ENCODE measurements around the gene GNAQ.

The GNAQ gene

DNA sequence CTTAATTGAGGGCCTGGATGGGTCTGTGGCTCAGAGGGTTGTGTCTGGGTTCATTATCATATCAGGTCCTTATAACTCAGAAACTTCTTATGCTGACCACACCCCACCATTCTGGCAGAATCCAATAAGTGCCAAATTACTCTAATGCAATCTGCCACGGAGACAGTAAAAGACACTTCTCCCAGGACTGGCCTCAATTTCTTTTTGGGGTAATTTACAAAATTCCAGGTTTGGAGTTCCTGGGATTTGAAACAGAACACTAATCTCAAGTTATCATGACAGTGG, 187.8 kb downstream of the GNAQ start:
- no peak for DNase-seq (ENCODE audit: low read depth)

GRCh38 chr9:77843076-77843870, 188.3 kb downstream of the GNAQ start:
- no peak for DNase-seq (ENCODE audit: low read depth)

DNA sequence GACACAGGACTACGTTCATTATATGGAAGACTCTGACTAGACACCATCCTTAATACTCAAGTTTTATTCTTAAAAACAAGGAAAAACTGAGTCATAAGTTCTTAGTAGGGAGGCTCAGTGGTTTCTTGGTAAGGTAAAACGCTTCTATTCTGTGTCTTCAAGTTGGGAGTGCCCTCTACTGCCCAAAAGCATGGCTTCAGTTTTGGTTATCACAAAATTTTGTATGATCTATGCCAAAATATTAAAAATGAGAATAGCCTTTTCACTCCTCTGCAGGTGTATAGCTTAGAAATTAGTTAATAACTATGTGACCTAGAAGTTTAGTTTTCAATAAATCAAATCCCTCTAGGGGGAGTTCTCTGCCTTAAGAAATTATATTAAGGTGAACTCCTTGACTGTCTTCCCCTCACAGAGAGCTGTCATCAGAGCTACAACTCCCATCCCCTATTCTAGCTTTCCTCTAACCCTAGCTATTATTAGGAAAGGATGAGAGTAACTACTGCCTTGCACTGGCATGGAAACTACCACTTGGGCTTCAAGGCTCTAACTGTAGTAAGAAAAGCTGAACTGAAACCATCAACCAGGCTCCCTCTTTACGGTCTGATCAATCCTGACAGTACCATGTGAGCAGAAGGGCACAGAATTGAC, 189.7 kb downstream of the GNAQ start:
- DNase-seq (ENCODE audit: low read depth) = no peak

GRCh38 chr9:77839459-77840140, 192.0 kb downstream of the GNAQ start:
- peak; percentile 79 for DNase-seq (ENCODE audit: low read depth)

GRCh38 chr9:77838986-77839385, 192.6 kb downstream of the GNAQ start:
- DNase-seq (ENCODE audit: low read depth) = no peak

- no peak for DNase-seq (ENCODE audit: low read depth)
These were observed 196.6 kb downstream of the GNAQ start for GRCh38 chr9:77834898-77835488.

DNA sequence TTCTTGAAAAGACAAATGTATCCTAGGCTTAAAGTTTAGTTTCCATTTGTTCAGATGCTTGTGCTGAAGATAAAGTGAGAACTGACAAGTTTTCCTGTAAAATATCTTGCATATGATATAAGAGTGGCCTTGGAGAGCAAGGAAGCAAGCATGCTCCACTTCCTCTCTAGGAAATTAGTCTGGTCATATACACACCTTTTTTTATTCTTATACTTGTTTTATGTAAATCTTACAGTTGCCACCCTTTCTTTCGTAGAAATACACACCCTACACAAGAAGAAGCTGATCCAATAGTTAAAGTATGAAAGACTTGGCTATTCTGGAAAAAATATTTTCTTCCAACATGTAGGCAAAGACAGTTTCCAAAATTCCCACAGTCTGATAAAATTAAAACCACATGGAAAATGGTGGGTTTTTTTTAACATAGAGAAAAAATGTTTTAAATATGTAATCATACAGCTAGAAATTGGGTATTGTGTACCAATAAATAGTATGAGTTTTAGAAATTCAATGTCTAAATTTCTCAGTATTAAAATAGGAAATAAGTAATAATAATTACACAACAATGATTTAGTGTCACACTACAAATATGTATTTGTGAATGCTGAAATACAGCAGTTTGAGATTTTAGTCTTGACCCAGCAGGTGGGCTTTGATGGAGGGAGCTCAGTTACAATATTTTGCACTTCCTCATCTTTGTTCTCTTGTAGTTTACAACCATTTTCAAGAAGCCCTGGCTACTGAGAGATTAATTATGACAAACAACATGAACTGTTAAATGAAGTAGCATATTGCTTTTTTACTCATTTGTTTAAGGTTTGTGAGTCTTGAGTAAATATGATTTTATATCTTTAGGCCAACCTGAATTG, 197.8 kb downstream of the GNAQ start:
- DNase-seq (ENCODE audit: low read depth) = peak; percentile 34

DNA sequence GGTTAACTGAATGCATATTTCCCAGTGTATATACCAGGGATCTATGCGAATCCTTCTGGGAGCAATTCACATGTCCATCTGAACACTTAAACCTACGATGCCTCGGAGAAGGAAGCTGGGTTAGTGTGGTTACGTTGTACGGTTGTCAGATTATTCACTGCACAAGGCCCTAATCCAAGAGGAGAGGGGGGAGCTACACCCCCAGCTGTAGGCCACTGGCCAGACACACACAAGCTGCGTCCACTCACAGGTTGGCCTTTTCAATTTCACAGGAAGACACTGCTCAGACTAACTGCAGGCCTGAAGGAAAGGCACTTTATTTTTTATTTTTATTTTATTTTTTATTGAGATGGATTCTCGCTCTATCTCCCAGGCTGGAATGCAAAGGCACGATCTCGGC, 199.0 kb downstream of the GNAQ start:
- no peak for DNase-seq (ENCODE audit: low read depth)

DNA sequence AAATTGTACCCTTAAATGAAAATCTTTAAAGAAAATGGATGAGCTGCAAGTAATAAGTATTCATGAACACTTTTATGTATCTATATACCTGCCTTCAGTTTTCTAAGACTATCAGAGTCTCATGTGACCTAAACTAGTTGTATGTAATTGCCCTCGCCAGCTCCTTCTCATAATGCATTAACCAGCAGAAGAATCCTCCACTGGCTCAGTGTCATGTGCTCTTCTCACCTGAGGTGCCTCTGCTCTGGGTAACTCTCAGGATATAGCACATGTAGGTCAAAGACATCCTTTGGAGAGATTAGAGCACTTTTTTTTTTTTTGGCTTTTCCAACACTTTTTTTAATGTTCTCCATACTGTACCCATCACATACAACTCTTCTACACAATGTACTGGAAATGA, 199.8 kb downstream of the GNAQ start:
- no peak for DNase-seq (ENCODE audit: low read depth)

DNA sequence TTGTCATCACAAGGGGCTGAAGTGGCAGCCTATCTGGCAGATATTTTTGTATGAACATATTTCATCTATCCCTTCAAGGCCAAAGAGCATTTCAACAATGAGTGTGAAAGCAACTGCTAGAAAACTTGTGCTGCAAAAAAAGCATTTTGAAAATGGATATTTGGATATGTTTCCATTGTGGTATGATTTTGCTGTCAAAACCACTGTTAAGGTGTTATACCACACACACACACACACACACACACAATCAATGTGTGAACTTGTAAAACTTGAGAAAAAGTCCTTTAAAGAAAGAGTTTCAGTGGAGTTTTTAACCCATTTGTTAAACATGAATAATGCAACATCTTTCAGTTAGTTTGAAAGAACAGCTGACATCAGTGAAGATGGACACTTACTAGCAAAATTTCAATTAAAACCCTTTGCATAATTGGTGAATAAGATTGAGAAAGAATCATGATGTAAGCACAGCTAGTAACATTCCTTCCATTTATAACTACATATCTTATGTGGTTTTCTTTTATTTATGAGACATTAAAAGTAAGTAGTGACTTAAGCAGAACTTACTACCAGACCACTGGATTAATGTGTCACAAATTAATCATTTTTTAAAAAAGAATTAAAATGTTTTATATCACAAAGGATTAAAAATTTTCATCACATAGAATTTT, 200.9 kb downstream of the GNAQ start:
- peak; percentile 50 for DNase-seq (ENCODE audit: low read depth)

DNA sequence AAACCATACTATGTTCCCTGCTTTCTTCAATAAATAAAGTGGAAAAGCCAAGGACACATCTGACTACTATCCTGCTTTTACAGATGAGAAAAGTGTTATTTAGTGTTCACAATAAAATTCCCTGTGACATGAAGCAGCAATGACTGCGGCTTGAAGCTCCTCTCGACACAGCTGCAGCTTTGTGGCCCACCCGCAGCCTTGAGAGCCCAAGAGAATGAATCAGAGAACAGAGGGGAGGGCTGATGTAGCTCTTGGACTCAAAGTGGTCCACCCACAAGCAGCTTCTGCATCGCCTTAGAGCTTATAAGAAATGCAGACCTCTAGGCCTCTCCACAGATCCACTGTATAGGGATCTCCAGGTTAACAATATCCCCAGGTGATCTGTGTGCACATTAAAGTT, 202.2 kb downstream of the GNAQ start:
- DNase-seq (ENCODE audit: low read depth) = no peak

DNA sequence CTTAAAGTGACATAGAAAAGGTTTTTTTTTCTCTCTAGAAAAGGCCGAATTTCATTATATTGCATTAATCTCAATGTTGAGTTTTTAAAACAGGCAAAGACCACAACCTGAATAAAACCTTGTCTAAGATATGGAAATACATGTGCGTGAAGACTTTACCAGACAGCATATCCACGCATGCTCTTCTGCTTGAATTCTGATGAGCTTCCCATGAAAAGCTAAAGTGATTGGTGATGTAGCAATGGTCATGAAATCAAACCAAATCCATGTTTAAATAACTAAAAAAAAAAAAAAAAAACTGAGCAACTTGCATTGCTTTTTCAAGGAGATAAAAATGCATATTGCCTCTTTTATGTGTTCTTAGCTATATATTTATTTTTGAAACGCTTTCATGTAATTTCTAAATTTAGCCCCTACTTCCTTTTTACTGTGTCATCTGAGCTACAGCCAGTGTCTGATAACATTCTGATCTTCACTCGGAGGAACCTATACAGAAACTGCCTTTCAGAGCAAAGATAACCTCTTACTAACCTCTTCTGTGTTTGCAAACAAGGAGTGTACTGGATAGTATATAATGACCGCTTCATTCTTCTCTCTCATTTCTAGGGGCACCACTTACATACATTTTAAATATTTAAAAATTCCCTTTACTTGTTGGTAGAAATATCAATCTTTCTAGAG, 204.4 kb downstream of the GNAQ start:
- DNase-seq (ENCODE audit: low read depth) = no peak

DNA sequence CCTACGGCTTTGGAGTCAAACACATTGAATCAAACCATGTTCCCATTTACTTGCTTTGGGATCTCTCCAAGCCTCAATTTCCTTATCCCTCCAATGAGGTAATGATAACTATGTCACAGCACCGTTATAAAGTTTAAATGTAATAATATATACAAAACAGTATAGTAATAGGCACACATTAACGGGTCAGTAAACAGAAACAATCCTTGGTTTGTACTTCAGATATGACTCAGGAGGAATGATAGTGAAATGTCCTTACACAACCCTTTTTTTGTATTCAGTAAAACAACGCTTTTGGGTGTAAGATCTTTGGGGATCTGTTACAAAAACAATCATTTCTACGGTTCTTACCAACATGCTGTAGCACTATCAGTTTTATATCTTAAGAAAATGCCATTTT, 205.0 kb downstream of the GNAQ start:
- DNase-seq (ENCODE audit: low read depth) = no peak

- no peak for DNase-seq (ENCODE audit: low read depth)
These were observed 205.5 kb downstream of the GNAQ start for GRCh38 chr9:77826116-77826515.

DNA sequence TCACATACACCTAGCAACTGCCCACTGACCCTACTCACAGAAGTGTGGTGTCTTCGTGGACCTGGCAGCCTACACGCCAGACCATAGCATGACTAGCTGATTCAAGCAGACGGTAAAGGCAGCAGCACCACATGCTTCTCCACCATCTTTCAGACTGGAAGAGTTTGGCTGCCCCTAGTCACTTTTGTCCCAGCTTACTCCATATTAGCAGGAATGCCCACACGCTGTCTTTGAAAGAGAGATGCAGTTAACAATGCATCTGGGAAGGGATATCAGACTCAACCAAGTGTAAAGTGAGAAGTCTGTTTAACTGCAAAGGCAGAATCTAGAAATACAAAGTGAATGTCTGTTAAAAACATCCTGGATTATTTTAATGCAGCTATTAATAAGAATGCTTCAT, 206.2 kb downstream of the GNAQ start:
- DNase-seq (ENCODE audit: low read depth) = no peak

- peak; percentile 45 for DNase-seq (ENCODE audit: low read depth)
These were observed 211.2 kb downstream of the GNAQ start for GRCh38 chr9:77820293-77820954.

- peak; percentile 17 for DNase-seq (ENCODE audit: low read depth)
These were observed 212.0 kb downstream of the GNAQ start for GRCh38 chr9:77819657-77820056.

DNA sequence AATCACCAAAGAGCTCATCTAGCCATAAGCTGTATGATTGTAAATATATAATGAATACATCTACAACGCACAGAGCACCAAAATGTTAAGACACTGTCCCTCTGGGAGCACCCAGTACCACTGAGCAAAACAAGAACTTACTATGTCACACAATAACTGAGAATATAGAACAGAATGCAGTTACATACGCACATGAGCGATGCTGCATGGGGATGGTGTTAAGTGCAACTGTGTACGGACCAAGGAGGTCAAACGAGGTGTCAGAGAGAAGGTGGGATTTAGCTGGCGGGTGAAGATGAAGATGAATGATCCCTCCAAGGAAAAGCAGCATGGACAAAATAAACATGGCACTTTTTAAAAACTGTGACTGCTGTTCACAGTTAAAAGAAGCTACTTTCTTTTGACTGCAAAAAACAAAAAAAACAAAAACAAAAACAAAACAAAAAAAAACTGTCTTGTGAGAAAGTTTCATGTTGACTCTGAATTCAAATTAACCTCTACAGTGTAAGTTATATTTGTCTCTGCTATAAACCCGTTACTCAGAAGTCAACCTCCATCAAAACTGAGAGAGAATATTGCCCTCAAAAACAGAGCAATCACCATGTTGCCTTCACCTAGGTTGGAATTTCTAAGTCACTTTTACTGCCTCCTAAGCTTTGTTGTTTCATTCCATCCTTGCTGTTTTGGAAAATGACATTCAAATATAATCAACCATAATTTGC, 213.9 kb downstream of the GNAQ start:
- no peak for DNase-seq (ENCODE audit: low read depth)

GRCh38 chr9:77816641-77817341, 214.8 kb downstream of the GNAQ start:
- no peak for DNase-seq (ENCODE audit: low read depth)
